ENCODE results near the gene DIAPH1.

DIAPH1 gene

GRCh38 chr5:141508440-141508797 lies 110.4 kb downstream of the DIAPH1 start:
- Histone ChIP-seq H3K4me3 (ENCODE audit: severe bottlenecking) (no peak overlapping the region), H3K4me1 (ENCODE audit: insufficient read depth, poor library complexity, severe bottlenecking) (peaks cover 25% of the 10 kb centered on the region)
- no peak for ATAC-seq (ENCODE audit: low read depth)

GRCh38 chr5:141507387-141508091 lies 111.3 kb downstream of the DIAPH1 start:
- Histone ChIP-seq H3K4me3 (ENCODE audit: severe bottlenecking) (no peak overlapping the region), H3K27ac (ENCODE audit: poor library complexity, severe bottlenecking) (peak overlapping the region; percentile 88), H3K36me3 (ENCODE audit: low read depth) (peaks cover 11% of the 10 kb centered on the region; the same call in 1 of the 2 replicates)

More at GRCh38 chr5:141508440-141508797, 110.4 kb downstream of the DIAPH1 start:
- DNase-seq (ENCODE audit: low spot score) = no peak
- Histone ChIP-seq H3K27ac (ENCODE audit: poor library complexity, severe bottlenecking) (peak overlapping the region; percentile 88), H3K36me3 (ENCODE audit: low read depth) (peaks cover 14% of the 10 kb centered on the region), H3K9me3 (ENCODE audit: severe bottlenecking) (no peaks in the 10 kb centered on the region), H3K27me3 (ENCODE audit: insufficient read depth, poor library complexity, severe bottlenecking) (no peaks in the 10 kb centered on the region)
- TF ChIP-seq CTCF (IDR thresholded peaks at IDR 0.05; ENCODE audit: poor library complexity, severe bottlenecking) = no peak

GRCh38 chr5:141506381-141507155 lies 112.2 kb downstream of the DIAPH1 start:
- TF ChIP-seq CTCF (IDR thresholded peaks at IDR 0.05; ENCODE audit: poor library complexity, severe bottlenecking) = no peak
- peak overlapping the region; percentile 88 for H3K27ac ChIP-seq (ENCODE audit: poor library complexity, severe bottlenecking)

More at GRCh38 chr5:141507387-141508091, 111.3 kb downstream of the DIAPH1 start:
- no peak for TF ChIP-seq CTCF (IDR thresholded peaks at IDR 0.05; ENCODE audit: poor library complexity, severe bottlenecking)
- Histone ChIP-seq H3K4me1 (ENCODE audit: insufficient read depth, poor library complexity, severe bottlenecking) (peaks cover 17% of the 10 kb centered on the region), H3K9me3 (ENCODE audit: severe bottlenecking) (no peaks in the 10 kb centered on the region), H3K27me3 (ENCODE audit: insufficient read depth, poor library complexity, severe bottlenecking) (no peaks in the 10 kb centered on the region)
- DNase-seq (ENCODE audit: low spot score) (no peak), ATAC-seq (ENCODE audit: low read depth) (no peak)

GRCh38 chr5:141504216-141504615 lies 114.6 kb downstream of the DIAPH1 start:
- no peak overlapping the region for H3K4me3 ChIP-seq (ENCODE audit: severe bottlenecking)
- no peak for ATAC-seq (ENCODE audit: low read depth)
- TF ChIP-seq CTCF (IDR thresholded peaks at IDR 0.05; ENCODE audit: poor library complexity, severe bottlenecking) = no peak
- H3K27ac ChIP-seq (ENCODE audit: poor library complexity, severe bottlenecking) = no peak overlapping the region
- DNase-seq (ENCODE audit: low spot score) = no peak
- no peaks in the 10 kb centered on the region for H3K9me3 ChIP-seq (ENCODE audit: severe bottlenecking)
- H3K36me3 ChIP-seq (ENCODE audit: low read depth) = no peaks in the 10 kb centered on the region; the same call in 1 of the 2 replicates
- H3K4me1 ChIP-seq (ENCODE audit: insufficient read depth, poor library complexity, severe bottlenecking) = peaks cover 12% of the 10 kb centered on the region
- H3K27me3 ChIP-seq (ENCODE audit: insufficient read depth, poor library complexity, severe bottlenecking) = no peaks in the 10 kb centered on the region

More at GRCh38 chr5:141506381-141507155, 112.2 kb downstream of the DIAPH1 start:
- no peak for DNase-seq (ENCODE audit: low spot score)
- Histone ChIP-seq H3K4me3 (ENCODE audit: severe bottlenecking) (no peak overlapping the region), H3K27me3 (ENCODE audit: insufficient read depth, poor library complexity, severe bottlenecking) (no peaks in the 10 kb centered on the region), H3K36me3 (ENCODE audit: low read depth) (peaks cover 5% of the 10 kb centered on the region; the same call in 1 of the 2 replicates), H3K4me1 (ENCODE audit: insufficient read depth, poor library complexity, severe bottlenecking) (peaks cover 17% of the 10 kb centered on the region), H3K9me3 (ENCODE audit: severe bottlenecking) (no peaks in the 10 kb centered on the region)
- no peak for ATAC-seq (ENCODE audit: low read depth)

All from RWPE2 (cell line).